GM12801 (cell line): ENCODE results near the gene ZNF526.

Experiments used
- CTCF ChIP-seq: IDR thresholded peaks from one replicate; pipeline ENCODE4 v1.5.1; 2011; ENCODE audit warnings: control low read depth; ENCODE audit not compliant: insufficient read length; ENCODE audit errors: extremely low read depth

ZNF526 gene

GRCh38 chr19:42239544-42240220, 19.6 kb downstream of the ZNF526 start:
- no peak for TF ChIP-seq CTCF

GRCh38 chr19:42241279-42241678, 21.2 kb downstream of the ZNF526 start:
- no peak for TF ChIP-seq CTCF

- no peak for TF ChIP-seq CTCF
Observed at GRCh38 chr19:42242069-42242511, 22.0 kb downstream of the ZNF526 start.

- TF ChIP-seq CTCF: no peak
Observed at GRCh38 chr19:42242512-42243409, 22.6 kb downstream of the ZNF526 start, which contains the start of gene GSK3A. Gene GSK3A (minus strand): TSS chr19:42242602. CDS start chr19:42242465, 137 bp downstream.

GRCh38 chr19:42244347-42245220, 24.5 kb downstream of the ZNF526 start:
- TF ChIP-seq CTCF: no peak

GRCh38 chr19:42245231-42245630, 25.1 kb downstream of the ZNF526 start:
- no peak for TF ChIP-seq CTCF
